ENCODE measurements around the gene PTGFRN.

DNA sequence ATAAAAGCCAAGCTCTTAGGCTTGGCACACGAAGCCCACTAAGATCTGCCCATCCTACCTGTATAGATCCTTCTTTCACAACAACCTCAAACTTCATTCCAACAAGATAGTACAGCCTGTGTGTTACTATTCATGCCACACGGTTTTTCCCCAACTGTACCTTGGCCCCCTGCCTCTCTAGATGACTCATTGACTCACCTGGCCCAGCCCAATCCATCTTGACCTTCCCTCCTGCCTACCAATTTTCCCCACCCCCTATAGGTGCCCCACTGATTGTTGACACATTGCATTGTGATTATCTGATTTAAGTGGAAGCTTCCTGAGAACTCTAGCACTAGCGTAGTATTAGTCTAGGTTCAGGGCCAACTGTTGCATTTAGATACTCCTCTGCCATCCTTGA is 89.9 kb downstream of the PTGFRN start:
- TF ChIP-seq, protein P1, sequence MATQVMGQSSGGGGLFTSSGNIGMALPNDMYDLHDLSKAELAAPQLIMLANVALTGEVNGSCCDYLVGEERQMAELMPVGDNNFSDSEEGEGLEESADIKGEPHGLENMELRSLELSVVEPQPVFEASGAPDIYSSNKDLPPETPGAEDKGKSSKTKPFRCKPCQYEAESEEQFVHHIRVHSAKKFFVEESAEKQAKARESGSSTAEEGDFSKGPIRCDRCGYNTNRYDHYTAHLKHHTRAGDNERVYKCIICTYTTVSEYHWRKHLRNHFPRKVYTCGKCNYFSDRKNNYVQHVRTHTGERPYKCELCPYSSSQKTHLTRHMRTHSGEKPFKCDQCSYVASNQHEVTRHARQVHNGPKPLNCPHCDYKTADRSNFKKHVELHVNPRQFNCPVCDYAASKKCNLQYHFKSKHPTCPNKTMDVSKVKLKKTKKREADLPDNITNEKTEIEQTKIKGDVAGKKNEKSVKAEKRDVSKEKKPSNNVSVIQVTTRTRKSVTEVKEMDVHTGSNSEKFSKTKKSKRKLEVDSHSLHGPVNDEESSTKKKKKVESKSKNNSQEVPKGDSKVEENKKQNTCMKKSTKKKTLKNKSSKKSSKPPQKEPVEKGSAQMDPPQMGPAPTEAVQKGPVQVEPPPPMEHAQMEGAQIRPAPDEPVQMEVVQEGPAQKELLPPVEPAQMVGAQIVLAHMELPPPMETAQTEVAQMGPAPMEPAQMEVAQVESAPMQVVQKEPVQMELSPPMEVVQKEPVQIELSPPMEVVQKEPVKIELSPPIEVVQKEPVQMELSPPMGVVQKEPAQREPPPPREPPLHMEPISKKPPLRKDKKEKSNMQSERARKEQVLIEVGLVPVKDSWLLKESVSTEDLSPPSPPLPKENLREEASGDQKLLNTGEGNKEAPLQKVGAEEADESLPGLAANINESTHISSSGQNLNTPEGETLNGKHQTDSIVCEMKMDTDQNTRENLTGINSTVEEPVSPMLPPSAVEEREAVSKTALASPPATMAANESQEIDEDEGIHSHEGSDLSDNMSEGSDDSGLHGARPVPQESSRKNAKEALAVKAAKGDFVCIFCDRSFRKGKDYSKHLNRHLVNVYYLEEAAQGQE (IDR thresholded peaks at IDR 0.05; ENCODE audit: insufficient replicate concordance, low read depth) = no peak
- TF ChIP-seq, protein P2, sequence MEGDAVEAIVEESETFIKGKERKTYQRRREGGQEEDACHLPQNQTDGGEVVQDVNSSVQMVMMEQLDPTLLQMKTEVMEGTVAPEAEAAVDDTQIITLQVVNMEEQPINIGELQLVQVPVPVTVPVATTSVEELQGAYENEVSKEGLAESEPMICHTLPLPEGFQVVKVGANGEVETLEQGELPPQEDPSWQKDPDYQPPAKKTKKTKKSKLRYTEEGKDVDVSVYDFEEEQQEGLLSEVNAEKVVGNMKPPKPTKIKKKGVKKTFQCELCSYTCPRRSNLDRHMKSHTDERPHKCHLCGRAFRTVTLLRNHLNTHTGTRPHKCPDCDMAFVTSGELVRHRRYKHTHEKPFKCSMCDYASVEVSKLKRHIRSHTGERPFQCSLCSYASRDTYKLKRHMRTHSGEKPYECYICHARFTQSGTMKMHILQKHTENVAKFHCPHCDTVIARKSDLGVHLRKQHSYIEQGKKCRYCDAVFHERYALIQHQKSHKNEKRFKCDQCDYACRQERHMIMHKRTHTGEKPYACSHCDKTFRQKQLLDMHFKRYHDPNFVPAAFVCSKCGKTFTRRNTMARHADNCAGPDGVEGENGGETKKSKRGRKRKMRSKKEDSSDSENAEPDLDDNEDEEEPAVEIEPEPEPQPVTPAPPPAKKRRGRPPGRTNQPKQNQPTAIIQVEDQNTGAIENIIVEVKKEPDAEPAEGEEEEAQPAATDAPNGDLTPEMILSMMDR (IDR thresholded peaks at IDR 0.05; ENCODE audit: insufficient read depth, low read length) = no peak
- TF ChIP-seq GABPA (IDR thresholded peaks at IDR 0.05; ENCODE audit: low read depth) = no peak
- no peak for TF ChIP-seq POLR2AphosphoS5 (IDR thresholded peaks at IDR 0.05; ENCODE audit: low read depth)
